Gastroesophageal sphincter (tissue), 4 donors: ENCODE data around the gene PER3. TPM values are rescaled to one million over a fixed set of nuclear protein-coding genes. Genes with fewer than 3 reads are reported as not detected.

ENCODE experiments used
- ATAC-seq: fragments of 150-250 bp; one replicate; pipeline ENCODE4 v1.9.1; 2016; ENCODE audit warnings: mild to moderate bottlenecking, moderate library complexity
- H3K27ac ChIP-seq, 4 donors: fragments of 200-600 bp; sonication (generic) in 3 of 4; 1 replicate in 3 of 4; 2 replicates in 1 of 4; pipeline ENCODE4 v1.5.1; 2016 to 2019
- H3K27me3 ChIP-seq: fragments of 200-600 bp; sonication (generic); one replicate; pipeline ENCODE4 v1.5.1; 2019
- H3K36me3 ChIP-seq, 2 donors: fragments of 200-600 bp; sonication (generic); one replicate each; pipeline ENCODE4 v1.5.1; 2019; ENCODE audit warnings: control low read depth in 1 of 2
- H3K4me1 ChIP-seq, 3 donors: fragments of 200-600 bp; sonication (generic); 1 replicate in 2 of 3; 2 replicates in 1 of 3; pipeline ENCODE4 v1.5.1; 2016 to 2019; ENCODE audit warnings: control low read depth in 2 of 3
- H3K4me3 ChIP-seq, 2 donors: fragments of 200-600 bp; sonication (generic); one replicate each; pipeline ENCODE4 v1.5.1; 2019; ENCODE audit warnings: mild to moderate bottlenecking in 1 of 2, moderate library complexity in 1 of 2
- H3K9me3 ChIP-seq, 3 donors: fragments of 200-600 bp; sonication (generic); one replicate each; pipeline ENCODE4 v1.5.1; 2017 to 2019; ENCODE audit warnings: control low read depth in 2 of 3
- EP300 ChIP-seq: sonication (generic); formaldehyde crosslinking; IDR thresholded peaks from one replicate; pipeline ENCODE4 v1.6.1; 2017; ENCODE audit warnings: antibody characterized with exemption, mild to moderate bottlenecking
- POLR2A ChIP-seq, 2 donors: fragments of 450-650 bp; IDR thresholded peaks; one replicate each; pipeline ENCODE4 v1.6.1; 2017; ENCODE audit warnings: antibody characterized with exemption in 2 of 2, mild to moderate bottlenecking in 2 of 2, moderate library complexity in 1 of 2
- POLR2AphosphoS5 ChIP-seq: sonication (generic); formaldehyde crosslinking; IDR thresholded peaks from one replicate; pipeline ENCODE4 v1.6.1; 2017; ENCODE audit warnings: antibody characterized with exemption
- WGBS, 2 donors: methylation state at CpG; one replicate each; pipeline ENCODE4 v1.1.5; 2018; ENCODE audit warnings: low coverage in 1 of 2; 5-methylcytosine and 5-hydroxymethylcytosine counted together
- total RNA-seq, 4 donors: library from RNA; depleted of rRNA; stranded (reverse); fragments of >200 nt; gene quantifications; one replicate each; pipeline ENCODE4 v1.1.0, GENCODE V29; 2016
- TF ChIP-seq, protein P1 (sequence below), 4 experiments: fragments of 200-600 bp in 2 of 4; fragments of 450-650 bp in 2 of 4; sonication (generic) in 1 of 4; IDR thresholded peaks; one replicate each; pipeline ENCODE4 v1.5.1; 2017 to 2019; ENCODE audit warnings: antibody characterized with exemption in 4 of 4, mild to moderate bottlenecking in 2 of 4, moderate library complexity in 2 of 4

Gene PER3
- total RNA-seq, 4 donors from 2014 or later = 26.8 to 73.2 (median 43.4) TPM

DNA sequence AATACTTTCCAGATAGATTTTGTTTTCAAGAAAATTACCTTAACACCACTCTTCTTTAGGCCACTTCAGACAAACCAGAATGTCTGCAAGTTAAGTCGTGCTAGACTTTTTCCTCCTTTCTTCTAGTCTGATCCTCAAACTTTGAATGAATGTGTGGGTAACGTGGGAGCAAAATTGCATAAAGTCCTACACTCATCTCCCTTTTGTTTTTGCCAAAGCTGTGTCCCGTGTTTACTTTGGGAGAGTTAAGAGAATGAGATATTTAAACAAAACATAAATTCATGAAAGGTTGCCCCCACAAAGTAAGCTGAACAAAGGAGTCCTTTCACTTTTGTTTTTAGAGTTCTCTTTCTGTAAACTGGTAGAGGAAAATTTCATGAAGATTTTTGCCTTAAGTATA is 29.9 kb upstream of the PER3 start:
- WGBS, 2 donors = 74 to 81% methylated on average over 3 of the region's 3 CpGs
- Histone ChIP-seq H3K36me3 (no peaks in the 10 kb centered on the region), H3K27ac (no peak overlapping the region), H3K4me1 (peaks cover 0 to 18% (median 3%) of the 10 kb centered on the region in 3 donors), H3K4me3 (no peak overlapping the region), H3K27me3 (no peaks in the 10 kb centered on the region), H3K9me3 (no peaks in the 10 kb centered on the region)
- ATAC-seq = no peak
- TF ChIP-seq EP300 (no peak), POLR2AphosphoS5 (no peak), POLR2A (IDR thresholded peaks at IDR 0.05) (no peak)
- TF ChIP-seq, protein P1, sequence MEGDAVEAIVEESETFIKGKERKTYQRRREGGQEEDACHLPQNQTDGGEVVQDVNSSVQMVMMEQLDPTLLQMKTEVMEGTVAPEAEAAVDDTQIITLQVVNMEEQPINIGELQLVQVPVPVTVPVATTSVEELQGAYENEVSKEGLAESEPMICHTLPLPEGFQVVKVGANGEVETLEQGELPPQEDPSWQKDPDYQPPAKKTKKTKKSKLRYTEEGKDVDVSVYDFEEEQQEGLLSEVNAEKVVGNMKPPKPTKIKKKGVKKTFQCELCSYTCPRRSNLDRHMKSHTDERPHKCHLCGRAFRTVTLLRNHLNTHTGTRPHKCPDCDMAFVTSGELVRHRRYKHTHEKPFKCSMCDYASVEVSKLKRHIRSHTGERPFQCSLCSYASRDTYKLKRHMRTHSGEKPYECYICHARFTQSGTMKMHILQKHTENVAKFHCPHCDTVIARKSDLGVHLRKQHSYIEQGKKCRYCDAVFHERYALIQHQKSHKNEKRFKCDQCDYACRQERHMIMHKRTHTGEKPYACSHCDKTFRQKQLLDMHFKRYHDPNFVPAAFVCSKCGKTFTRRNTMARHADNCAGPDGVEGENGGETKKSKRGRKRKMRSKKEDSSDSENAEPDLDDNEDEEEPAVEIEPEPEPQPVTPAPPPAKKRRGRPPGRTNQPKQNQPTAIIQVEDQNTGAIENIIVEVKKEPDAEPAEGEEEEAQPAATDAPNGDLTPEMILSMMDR (IDR thresholded peaks at IDR 0.05) = no peak

- H3K36me3 ChIP-seq = no peaks in the 10 kb centered on the region
- H3K27me3 ChIP-seq = no peaks in the 10 kb centered on the region
- no peak overlapping the region for H3K27ac ChIP-seq
- ATAC-seq = no peak
- H3K4me3 ChIP-seq = no peak overlapping the region
- 95 to 100% methylated on average over 1 of the region's 1 CpG for WGBS, 2 donors
- H3K4me1 ChIP-seq = peaks cover 0 to 18% (median 3%) of the 10 kb centered on the region in 3 donors
- no peaks in the 10 kb centered on the region for H3K9me3 ChIP-seq
- TF ChIP-seq POLR2AphosphoS5 (no peak), EP300 (no peak)
- TF ChIP-seq, protein P1 (IDR thresholded peaks at IDR 0.05) = no peak
Measured at GRCh38 chr1:7755448-7755847, 28.6 kb upstream of the PER3 start.

DNA sequence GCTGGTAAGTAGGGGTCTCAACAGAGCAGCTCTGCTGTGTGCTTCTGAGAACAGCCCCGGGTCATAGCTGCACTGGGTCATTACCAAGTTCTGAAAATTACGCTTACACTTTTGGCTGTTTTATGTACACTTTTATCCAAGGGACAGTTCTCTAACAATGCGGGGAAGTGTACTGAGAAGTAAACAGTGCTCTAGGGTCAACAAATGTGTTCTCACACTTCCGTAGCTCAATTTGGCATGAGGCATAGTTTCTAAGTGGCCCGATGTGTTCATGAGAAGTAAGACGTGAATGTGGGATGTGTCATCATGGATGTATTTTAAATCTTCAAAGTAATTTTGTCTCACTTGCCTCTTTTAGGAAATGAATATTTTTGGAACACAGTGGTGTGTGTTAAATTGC is 23.8 kb upstream of the PER3 start:
- no peaks in the 10 kb centered on the region for H3K4me1 ChIP-seq
- no peaks in the 10 kb centered on the region for H3K9me3 ChIP-seq
- ATAC-seq = no peak
- no peaks in the 10 kb centered on the region for H3K36me3 ChIP-seq
- TF ChIP-seq, protein P1 (IDR thresholded peaks at IDR 0.05) = no peak
- no peak for TF ChIP-seq POLR2AphosphoS5
- no peak for TF ChIP-seq EP300
- TF ChIP-seq POLR2A (IDR thresholded peaks at IDR 0.05) = no peak
- 59 to 84% methylated on average over 5 to 6 of the region's 6 CpGs for whole genome bisulfite sequencing, 2 donors
- no peaks in the 10 kb centered on the region for H3K27me3 ChIP-seq
- no peak overlapping the region for H3K27ac ChIP-seq
- H3K4me3 ChIP-seq = no peak overlapping the region

DNA sequence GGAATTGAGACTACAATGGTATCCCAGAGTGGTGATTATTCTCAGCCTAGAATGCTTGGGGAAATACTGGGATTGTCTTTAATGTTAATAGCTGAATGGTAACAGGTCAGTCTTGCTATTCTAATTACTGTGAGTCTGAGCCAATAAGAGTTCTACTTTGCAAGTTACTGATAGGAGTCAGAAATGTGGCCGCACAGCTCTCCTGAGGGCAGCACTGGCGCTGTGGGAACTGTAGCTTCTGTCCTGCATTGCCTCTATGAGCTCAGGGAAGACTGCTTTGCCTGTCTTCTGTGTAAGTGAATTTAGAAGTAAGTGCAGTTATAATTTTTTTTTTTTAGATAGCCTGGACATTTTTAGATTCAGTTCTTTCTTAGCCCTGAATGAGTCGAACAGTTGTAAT is 23.0 kb upstream of the PER3 start:
- WGBS, 2 donors = 71 to 87% methylated on average over 1 to 3 of the region's 3 CpGs
- H3K4me1 ChIP-seq = no peaks in the 10 kb centered on the region
- no peaks in the 10 kb centered on the region for H3K27me3 ChIP-seq
- TF ChIP-seq POLR2AphosphoS5 = no peak
- TF ChIP-seq POLR2A (IDR thresholded peaks at IDR 0.05) = no peak
- no peak for TF ChIP-seq EP300
- TF ChIP-seq, protein P1 (IDR thresholded peaks at IDR 0.05) = no peak
- H3K9me3 ChIP-seq = no peaks in the 10 kb centered on the region
- no peak overlapping the region for H3K4me3 ChIP-seq
- ATAC-seq = no peak
- no peaks in the 10 kb centered on the region for H3K36me3 ChIP-seq
- no peak overlapping the region for H3K27ac ChIP-seq

DNA sequence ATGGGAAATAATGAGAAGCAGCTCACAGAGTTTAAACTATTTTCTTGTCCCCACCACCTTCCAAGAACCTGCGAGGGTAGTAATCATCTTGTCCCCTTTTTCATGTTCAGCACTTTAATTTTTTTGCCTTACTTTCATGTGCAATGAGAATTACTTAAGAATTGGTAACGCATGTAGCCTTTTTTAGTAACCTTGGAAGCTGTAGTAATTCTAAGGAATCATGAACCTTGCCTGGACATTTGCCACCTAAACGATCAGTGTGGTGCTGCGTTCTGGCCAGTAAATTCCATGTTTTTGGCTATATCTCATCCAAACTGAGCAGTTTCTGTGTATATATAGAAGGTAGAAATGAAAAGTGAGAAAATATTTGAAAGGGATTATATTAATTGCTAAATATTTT is 16.9 kb upstream of the PER3 start:
- WGBS, 2 donors = 83 to 91% methylated on average over 4 of the region's 4 CpGs
- H3K36me3 ChIP-seq = no peaks in the 10 kb centered on the region
- H3K27me3 ChIP-seq = no peaks in the 10 kb centered on the region
- TF ChIP-seq, protein P1 (IDR thresholded peaks at IDR 0.05) = no peak
- no peak for TF ChIP-seq EP300
- TF ChIP-seq POLR2A (IDR thresholded peaks at IDR 0.05) = no peak
- no peak for TF ChIP-seq POLR2AphosphoS5
- H3K4me3 ChIP-seq = no peak overlapping the region
- peaks cover 0 to 13% (median 4%) of the 10 kb centered on the region in 3 donors for H3K4me1 ChIP-seq
- no peak overlapping the region for H3K27ac ChIP-seq
- no peak for ATAC-seq
- no peaks in the 10 kb centered on the region for H3K9me3 ChIP-seq
